ENCODE data around the gene ANKRD39.

The ANKRD39 gene

GRCh38 chr2:96824079-96824870 lies 33.5 kb downstream of the ANKRD39 start:
- DNase-seq: no peak

- DNase-seq: no peak
These were observed 34.6 kb downstream of the ANKRD39 start for GRCh38 chr2:96823198-96823597.

- no peak for DNase-seq
These were observed 35.0 kb downstream of the ANKRD39 start for GRCh38 chr2:96822786-96823185.

- DNase-seq: no peak
These were observed 36.6 kb downstream of the ANKRD39 start for GRCh38 chr2:96821113-96821675.

DNA sequence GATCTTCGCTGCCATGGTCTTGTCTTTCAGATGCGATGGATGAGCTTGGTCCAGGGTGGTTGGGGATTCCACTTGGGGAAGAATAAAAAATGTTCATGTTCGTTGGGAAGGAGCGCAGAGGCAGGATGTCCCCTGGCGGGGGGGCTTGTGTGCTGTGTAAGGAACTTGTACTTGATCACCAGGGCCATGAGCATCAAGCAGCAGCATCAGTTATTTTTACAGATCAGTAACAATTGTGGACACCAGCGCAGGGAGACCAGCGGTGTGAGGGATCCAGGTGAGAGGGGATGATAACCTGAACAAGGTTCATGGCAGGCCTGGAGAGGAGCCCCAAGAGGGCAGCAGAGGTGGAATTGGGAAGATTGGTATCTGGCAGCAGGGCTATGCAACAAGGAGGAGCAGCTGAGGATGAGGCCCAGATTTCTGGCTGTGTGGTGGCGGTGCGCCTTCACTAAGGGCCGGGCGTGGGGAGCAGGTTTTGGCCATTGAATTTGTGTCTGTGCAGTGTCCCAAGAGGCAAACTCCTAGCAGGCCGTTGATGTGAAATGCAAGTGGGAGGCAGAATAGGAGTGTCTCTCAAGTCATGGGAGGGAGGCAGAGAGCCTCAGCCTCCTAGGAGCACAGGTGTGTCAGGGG lies 37.8 kb downstream of the ANKRD39 start:
- no peak for DNase-seq

- DNase-seq: no peak
These were observed 38.5 kb downstream of the ANKRD39 start for GRCh38 chr2:96819128-96819875.

GRCh38 chr2:96817882-96818281 lies 39.9 kb downstream of the ANKRD39 start:
- DNase-seq: no peak

GRCh38 chr2:96816836-96817702 lies 40.7 kb downstream of the ANKRD39 start:
- DNase-seq: no peak

GRCh38 chr2:96816127-96816835 lies 41.5 kb downstream of the ANKRD39 start, which contains the start of gene CNNM3:
Gene CNNM3, plus strand, starts transcription at chr2:96816268. Its CDS starts 10 bp downstream, at chr2:96816278.
- DNase-seq: peak; percentile 96

DNA sequence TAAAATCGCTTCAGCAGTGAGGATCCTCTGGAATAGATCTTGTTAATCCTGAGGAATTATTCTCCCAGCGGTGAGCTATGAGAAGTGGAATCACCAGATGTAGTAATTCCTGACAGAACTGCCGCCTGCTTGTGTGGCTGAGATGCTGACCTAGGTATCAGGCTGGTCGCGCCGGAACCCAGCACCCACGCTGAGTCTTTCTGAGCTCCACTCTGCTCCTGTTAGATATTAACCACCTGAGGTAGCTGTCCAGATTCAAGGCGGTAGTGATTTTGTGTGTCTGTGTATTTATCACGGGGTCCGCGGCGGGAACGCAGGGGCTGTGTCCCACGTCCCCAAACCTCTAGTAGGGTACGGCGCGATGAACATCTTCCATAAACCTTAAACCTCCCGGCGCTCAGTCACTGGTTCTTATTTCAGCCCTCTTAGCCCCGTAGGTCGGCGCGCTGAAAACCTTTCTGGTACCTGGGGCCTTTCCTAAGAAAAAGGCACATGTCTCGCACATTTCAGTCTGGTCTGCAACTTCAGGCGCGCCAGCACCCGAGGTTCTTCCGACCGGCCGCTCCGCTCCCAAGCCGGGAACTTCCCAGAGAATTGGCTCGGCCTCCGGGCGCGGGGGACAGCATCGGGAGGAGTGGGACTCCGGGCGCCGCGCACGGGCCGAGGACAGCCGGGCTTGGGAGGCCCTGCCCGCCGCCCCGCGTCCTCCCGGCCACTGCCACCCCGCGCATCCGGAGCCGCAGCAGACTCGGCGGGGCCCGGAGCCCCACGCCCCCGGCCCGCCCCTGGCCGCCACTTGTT lies 42.3 kb downstream of the ANKRD39 start:
- no peak for DNase-seq

GRCh38 chr2:96813656-96814055 lies 44.2 kb downstream of the ANKRD39 start:
- no peak for DNase-seq

- no peak for DNase-seq
These were observed 45.9 kb downstream of the ANKRD39 start for GRCh38 chr2:96811917-96812316.

GRCh38 chr2:96810783-96811192 lies 47.0 kb downstream of the ANKRD39 start:
- DNase-seq: no peak

- DNase-seq: no peak
These were observed 47.6 kb downstream of the ANKRD39 start for GRCh38 chr2:96809951-96810782.

DNA sequence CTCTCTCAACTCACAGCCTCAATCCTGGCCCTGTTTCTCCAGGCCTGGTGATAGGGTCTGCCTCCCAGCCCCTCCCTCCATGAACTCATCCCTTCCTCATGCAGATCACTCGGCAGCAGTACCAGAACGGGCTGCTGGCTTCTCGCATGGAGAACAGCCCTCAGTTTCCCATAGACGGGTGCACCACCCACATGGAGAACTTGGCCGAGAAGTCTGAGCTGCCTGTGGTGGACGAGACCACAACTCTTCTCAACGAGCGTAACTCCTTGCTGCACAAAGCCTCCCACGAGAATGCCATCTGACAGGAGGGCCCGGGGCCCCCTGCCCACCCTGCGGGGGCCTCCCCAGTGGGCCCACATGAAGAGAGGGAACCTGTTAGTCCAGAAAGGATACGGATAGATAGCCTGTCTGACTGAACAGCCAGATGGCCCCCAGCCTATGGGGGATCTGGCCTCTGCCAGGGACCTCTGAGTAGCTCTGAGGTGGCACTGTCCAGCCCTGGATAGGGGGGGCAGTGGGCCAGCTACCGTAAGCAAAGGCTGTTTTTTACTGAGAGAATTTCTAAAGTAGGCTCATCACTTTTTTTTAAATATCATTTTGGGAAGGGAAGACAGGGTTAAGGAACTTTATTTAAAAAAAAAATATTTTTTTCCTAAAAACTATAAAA lies 48.5 kb downstream of the ANKRD39 start:
- DNase-seq: no peak

GRCh38 chr2:96808176-96808837 lies 49.5 kb downstream of the ANKRD39 start:
- no peak for DNase-seq

- DNase-seq: no peak
These were observed 50.7 kb downstream of the ANKRD39 start for GRCh38 chr2:96807127-96807471.

- peak; percentile 33 for DNase-seq
These were observed 51.2 kb downstream of the ANKRD39 start for GRCh38 chr2:96806468-96807126.

All from stimulated activated CD4-positive, alpha-beta T cell treated with anti-CD3 and anti-CD28 coated beads, Interleukin-4, amount 100 ng/mL, for 24 hours (primary cell).